Astrocyte (in vitro differentiated cells and primary cell): ENCODE measurements around the gene TRIP13. TPM values are rescaled to one million over a fixed set of nuclear protein-coding genes. Genes with fewer than 3 reads are reported as not detected.
"Not testable (repeated sequence)": the region's sequence is repeated elsewhere in the genome, so short reads cannot be mapped to it uniquely, and the experiment has no call there.

Source experiments
- DNase-seq: peaks from one replicate; pipeline ENCODE4 v3.0.0-alpha.2; 2010; ENCODE audit warnings: low read depth
- FAIRE-seq: peaks from 2 replicates; lab custom pipeline; 2011; peaks lifted over from hg19 to GRCh38; lab: Jason Lieb, UNC
- H2AFZ ChIP-seq: 2 replicates; pipeline ENCODE4 v1.6.0; 2012; ENCODE audit warnings: low read depth, low read length, inconsistent platforms
- H3K27ac ChIP-seq: 2 replicates; pipeline ENCODE4 v1.5.1; 2011; ENCODE audit warnings: low read depth, low read length, inconsistent platforms
- H3K27me3 ChIP-seq: 2 replicates; pipeline ENCODE4 v1.6.0; 2011; ENCODE audit warnings: low read length, inconsistent platforms; ENCODE audit not compliant: insufficient read depth
- H3K36me3 ChIP-seq: 2 replicates; pipeline ENCODE4 v1.5.1; 2011; ENCODE audit warnings: low read length, inconsistent platforms; ENCODE audit not compliant: insufficient read depth
- H3K4me1 ChIP-seq: 2 replicates; pipeline ENCODE4 v1.5.1; 2011; ENCODE audit warnings: low read length, inconsistent platforms; ENCODE audit not compliant: insufficient read depth
- H3K4me2 ChIP-seq: 2 replicates; pipeline ENCODE4 v1.6.0; 2012; ENCODE audit warnings: low read length, inconsistent platforms
- H3K4me3 ChIP-seq: 2 replicates; pipeline ENCODE4 v1.5.1; 2011; ENCODE audit warnings: low read depth, mild to moderate bottlenecking, low read length, inconsistent platforms; ENCODE audit not compliant: insufficient read depth
- H3K79me2 ChIP-seq: 2 replicates; pipeline ENCODE4 v1.6.0; 2012; ENCODE audit warnings: mild to moderate bottlenecking, low read length, inconsistent platforms; ENCODE audit not compliant: insufficient read depth
- H3K9ac ChIP-seq: 2 replicates; pipeline ENCODE4 v1.6.0; 2012; ENCODE audit warnings: mild to moderate bottlenecking, low read length, inconsistent platforms
- H3K9me3 ChIP-seq: 2 replicates; pipeline ENCODE4 v1.5.1; 2012; ENCODE audit warnings: low read depth, mild to moderate bottlenecking, low read length, inconsistent platforms; ENCODE audit not compliant: insufficient read depth
- H4K20me1 ChIP-seq: 2 replicates; pipeline ENCODE4 v1.6.0; 2012; ENCODE audit warnings: low read length, inconsistent platforms; ENCODE audit not compliant: insufficient read depth
- H3K27ac Mint-ChIP-seq: one replicate; pipeline ENCODE4 v1.8.0; 2021; ENCODE audit warnings: mild to moderate bottlenecking, mixed read lengths; ENCODE audit not compliant: unreplicated experiment
- H3K27me3 Mint-ChIP-seq: one replicate; pipeline ENCODE4 v1.8.0; 2021; ENCODE audit warnings: low read depth, mixed read lengths; ENCODE audit not compliant: unreplicated experiment
- H3K36me3 Mint-ChIP-seq: one replicate; pipeline ENCODE4 v1.8.0; 2021; ENCODE audit warnings: low read depth, mixed read lengths; ENCODE audit not compliant: unreplicated experiment
- H3K4me1 Mint-ChIP-seq: one replicate; pipeline ENCODE4 v1.8.0; 2021; ENCODE audit warnings: low read depth, mixed read lengths; ENCODE audit not compliant: unreplicated experiment
- H3K4me3 Mint-ChIP-seq: one replicate; pipeline ENCODE4 v1.8.0; 2021; ENCODE audit warnings: mild to moderate bottlenecking, moderate library complexity, mixed read lengths; ENCODE audit not compliant: unreplicated experiment
- H3K9me3 Mint-ChIP-seq: one replicate; pipeline ENCODE4 v1.8.0; 2021; ENCODE audit warnings: mild to moderate bottlenecking, mixed read lengths; ENCODE audit not compliant: unreplicated experiment
- CTCF ChIP-seq: IDR thresholded peaks from 2 replicates; pipeline ENCODE4 v1.5.1; 2011; ENCODE audit warnings: low read depth, mild to moderate bottlenecking, inconsistent platforms, low read length, moderate library complexity; ENCODE audit not compliant: insufficient read depth
- EZH2 ChIP-seq: IDR thresholded peaks from 2 replicates; pipeline ENCODE4 v1.6.1; 2012; ENCODE audit warnings: mild to moderate bottlenecking, low read length, inconsistent platforms; ENCODE audit not compliant: insufficient read depth
- total RNA-seq: library from RNA; stranded (reverse); gene quantifications from 2 replicates; pipeline ENCODE4 v1.2.1, GENCODE V29; 2021

TRIP13 gene
- total RNA-seq, 1 donor from 2014 or later, result 7.3 TPM

- H4K20me1 ChIP-seq, result peaks cover 19% of the 10 kb centered on the region
- peaks cover 3% of the 10 kb centered on the region for H3K27me3 Mint-ChIP-seq
- H3K27me3 ChIP-seq, result peaks cover 3% of the 10 kb centered on the region
- TF ChIP-seq EZH2, result no peak
- TF ChIP-seq CTCF, result no peak
- no peak overlapping the region for H3K4me3 Mint-ChIP-seq
- H3K9ac ChIP-seq, result no peak overlapping the region
- peaks cover 19% of the 10 kb centered on the region for H3K4me1 ChIP-seq
- H3K9me3 Mint-ChIP-seq, result no peaks in the 10 kb centered on the region
- DNase-seq (no peak), FAIRE-seq (no peak)
- H3K36me3 Mint-ChIP-seq, result peaks cover 13% of the 10 kb centered on the region
- peaks cover 28% of the 10 kb centered on the region for H3K4me1 Mint-ChIP-seq
- no peak overlapping the region for H3K4me3 ChIP-seq
- H3K27ac ChIP-seq, result no peak overlapping the region
- no peaks in the 10 kb centered on the region for H3K9me3 ChIP-seq
- no peak overlapping the region for H3K4me2 ChIP-seq
- H3K27ac Mint-ChIP-seq, result peak overlapping the region; percentile 43
- no peaks in the 10 kb centered on the region for H3K79me2 ChIP-seq
- peaks cover 11% of the 10 kb centered on the region for H3K36me3 ChIP-seq
- no peak overlapping the region for H2AFZ ChIP-seq
These were observed 21.5 kb downstream of the TRIP13 start for GRCh38 chr5:914174-914573.

- FAIRE-seq (no peak), DNase-seq (no peak)
- Mint-ChIP-seq H3K4me3 (no peak overlapping the region), H3K27me3 (peaks cover 3% of the 10 kb centered on the region), H3K27ac (peak overlapping the region; percentile 44), H3K9me3 (no peaks in the 10 kb centered on the region), H3K36me3 (peaks cover 13% of the 10 kb centered on the region), H3K4me1 (peaks cover 28% of the 10 kb centered on the region)
- no peak overlapping the region for H3K4me2 ChIP-seq
- peaks cover 11% of the 10 kb centered on the region for H3K36me3 ChIP-seq
- peaks cover 19% of the 10 kb centered on the region for H4K20me1 ChIP-seq
- TF ChIP-seq CTCF (no peak), EZH2 (no peak)
- H3K4me3 ChIP-seq, result no peak overlapping the region
- no peaks in the 10 kb centered on the region for H3K9me3 ChIP-seq
- H2AFZ ChIP-seq, result no peak overlapping the region
- H3K27ac ChIP-seq, result no peak overlapping the region
- no peak overlapping the region for H3K9ac ChIP-seq
- H3K27me3 ChIP-seq, result peaks cover 3% of the 10 kb centered on the region
- H3K4me1 ChIP-seq, result peaks cover 19% of the 10 kb centered on the region
- no peaks in the 10 kb centered on the region for H3K79me2 ChIP-seq
These were observed 21.9 kb downstream of the TRIP13 start for GRCh38 chr5:914612-915011.

- H3K4me1 Mint-ChIP-seq, result peaks cover 33% of the 10 kb centered on the region
- not testable (repeated sequence) for H3K79me2 ChIP-seq, H3K36me3 Mint-ChIP-seq, H3K27ac Mint-ChIP-seq, DNase-seq, FAIRE-seq, H2AFZ ChIP-seq, H3K9ac ChIP-seq, H3K4me2 ChIP-seq, H3K27ac ChIP-seq, H3K27me3 Mint-ChIP-seq, H3K4me3 Mint-ChIP-seq, H3K9me3 Mint-ChIP-seq, H3K27me3 ChIP-seq, H3K9me3 ChIP-seq, H3K4me3 ChIP-seq
- Histone ChIP-seq H4K20me1 (peaks cover 19% of the 10 kb centered on the region), H3K4me1 (peaks cover 19% of the 10 kb centered on the region), H3K36me3 (peaks cover 11% of the 10 kb centered on the region)
These were observed 22.7 kb downstream of the TRIP13 start for GRCh38 chr5:915346-915745.
